Myocyte (in vitro differentiated cells): ENCODE results near the gene PXMP2. TPM values are rescaled to one million over a fixed set of nuclear protein-coding genes. Genes with fewer than 3 reads are reported as not detected.
A peak's percentile ranks its signal among the peaks of the same experiment; 100 is the strongest.

Experiments
- DNase-seq: peaks from one replicate; pipeline ENCODE4 v3.0.0-alpha.2; 2012; ENCODE audit warnings: low read depth
- total RNA-seq: library from RNA; depleted of rRNA; stranded (reverse); fragments of >200 nt; gene quantifications from 2 replicates; pipeline ENCODE4 v1.2.3, GENCODE V29; 2014

PXMP2 gene
- total RNA-seq, 1 donor from 2014 or later: 13.2 TPM

- DNase-seq: no peak
These were observed 27.3 kb upstream of the PXMP2 start for GRCh38 chr12:132660052-132660451.

GRCh38 chr12:132660996-132661395, 26.4 kb upstream of the PXMP2 start:
- DNase-seq: peak; percentile 21

- peak; percentile 9 for DNase-seq
These were observed 25.4 kb upstream of the PXMP2 start for GRCh38 chr12:132661972-132662371.

GRCh38 chr12:132662901-132663755, 24.3 kb upstream of the PXMP2 start:
- DNase-seq: no peak

- no peak for DNase-seq
These were observed 22.9 kb upstream of the PXMP2 start for GRCh38 chr12:132664206-132665148.

GRCh38 chr12:132665149-132665491, 22.3 kb upstream of the PXMP2 start:
- DNase-seq: no peak

- DNase-seq: no peak
These were observed 21.6 kb upstream of the PXMP2 start for GRCh38 chr12:132665794-132666193.

GRCh38 chr12:132668191-132669088, 18.9 kb upstream of the PXMP2 start:
- DNase-seq: no peak

GRCh38 chr12:132669166-132669879, 18.1 kb upstream of the PXMP2 start:
- no peak for DNase-seq

- no peak for DNase-seq
These were observed 15.3 kb upstream of the PXMP2 start for GRCh38 chr12:132672116-132672515.

- DNase-seq: no peak
These were observed 14.7 kb upstream of the PXMP2 start for GRCh38 chr12:132672678-132673077.

GRCh38 chr12:132673288-132674179, 13.9 kb upstream of the PXMP2 start:
- no peak for DNase-seq

GRCh38 chr12:132674561-132674960, 12.8 kb upstream of the PXMP2 start:
- DNase-seq: no peak

- no peak for DNase-seq
These were observed 11.5 kb upstream of the PXMP2 start for GRCh38 chr12:132675757-132676432.

GRCh38 chr12:132677492-132677891, 9.9 kb upstream of the PXMP2 start:
- DNase-seq: no peak

GRCh38 chr12:132685400-132685799, 2.0 kb upstream of the PXMP2 start:
- DNase-seq: no peak

GRCh38 chr12:132686825-132687210, 569 bp upstream of the PXMP2 start:
- DNase-seq: peak; percentile 9

GRCh38 chr12:132689227-132689626, 1.8 kb downstream of the PXMP2 start:
- DNase-seq: no peak

- no peak for DNase-seq
These were observed 2.7 kb downstream of the PXMP2 start for GRCh38 chr12:132690112-132690511.
